Mucosa of gallbladder (tissue), 1 donor: ENCODE measurements around the gene SIRPG. TPM values are rescaled to one million over a fixed set of nuclear protein-coding genes. Genes with fewer than 3 reads are reported as not detected.
"Not testable (repeated sequence)": the region's sequence is repeated elsewhere in the genome, so short reads cannot be mapped to it uniquely, and the experiment has no call there.

ENCODE experiments used
- DNase-seq: peaks from one replicate; pipeline ENCODE4 v3.0.0-alpha.2; 2020; ENCODE audit warnings: low spot score
- total RNA-seq: library from RNA; stranded (reverse); gene quantifications from one replicate; pipeline ENCODE4 v1.2.1, GENCODE V29; 2021
- donor health status: DM: no; HTN: no; CAD: no.

Gene SIRPG
- total RNA-seq, 1 donor from 2014 or later: 1.2 TPM

- no peak for DNase-seq
Measured at GRCh38 chr20:1671891-1672669, 14.5 kb upstream of the SIRPG start.

GRCh38 chr20:1669304-1669703 is 11.7 kb upstream of the SIRPG start:
- no peak for DNase-seq

DNA sequence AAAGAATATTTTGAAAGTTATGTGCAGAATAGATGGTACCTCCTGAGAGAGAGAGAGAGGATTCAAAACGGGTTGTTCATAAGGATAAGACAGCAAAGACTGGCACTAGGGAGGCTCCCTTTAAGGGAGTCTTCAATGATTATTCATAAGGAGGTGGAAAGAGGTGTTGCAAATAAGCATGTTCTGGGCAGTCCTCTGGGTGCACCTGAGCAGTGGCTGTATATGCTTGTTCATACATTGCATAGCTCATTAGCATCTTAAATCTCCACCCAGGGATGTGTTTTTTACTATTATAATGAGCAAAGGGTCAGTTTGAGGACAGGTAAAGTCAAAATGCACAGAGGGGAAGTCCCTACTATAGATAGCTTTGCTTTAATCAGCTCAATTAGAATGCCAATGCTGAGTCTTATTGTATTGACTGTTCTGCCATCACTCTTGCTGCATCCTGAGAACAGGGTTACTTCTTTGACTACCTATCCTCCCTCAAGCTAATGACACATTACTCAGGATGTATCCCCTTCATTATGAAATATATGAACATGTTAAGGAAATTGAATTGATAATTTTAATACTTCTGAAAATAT is 10.0 kb upstream of the SIRPG start:
- DNase-seq: no peak

- DNase-seq: no peak
Measured at GRCh38 chr20:1666802-1667201, 9.2 kb upstream of the SIRPG start.

DNA sequence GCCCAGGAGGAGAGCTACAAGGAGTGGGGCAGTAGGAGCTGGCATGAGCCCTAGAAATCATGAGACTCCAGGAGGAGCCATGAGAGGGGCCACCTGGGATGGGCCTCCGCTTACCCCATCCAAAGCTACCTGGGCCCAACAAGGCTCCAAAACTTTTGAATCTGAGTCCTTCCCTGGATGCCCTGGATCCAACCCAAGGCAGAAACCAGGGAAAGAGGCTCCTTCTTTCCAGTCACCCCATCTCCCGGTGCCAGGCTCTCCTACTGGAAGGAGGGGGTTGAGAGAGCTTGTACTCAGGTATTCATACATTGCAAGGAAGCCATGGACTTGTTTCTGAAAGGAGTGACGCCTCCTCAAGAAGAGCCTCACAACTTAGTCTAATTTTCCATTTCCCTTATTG is 7.8 kb upstream of the SIRPG start:
- DNase-seq: no peak

DNA sequence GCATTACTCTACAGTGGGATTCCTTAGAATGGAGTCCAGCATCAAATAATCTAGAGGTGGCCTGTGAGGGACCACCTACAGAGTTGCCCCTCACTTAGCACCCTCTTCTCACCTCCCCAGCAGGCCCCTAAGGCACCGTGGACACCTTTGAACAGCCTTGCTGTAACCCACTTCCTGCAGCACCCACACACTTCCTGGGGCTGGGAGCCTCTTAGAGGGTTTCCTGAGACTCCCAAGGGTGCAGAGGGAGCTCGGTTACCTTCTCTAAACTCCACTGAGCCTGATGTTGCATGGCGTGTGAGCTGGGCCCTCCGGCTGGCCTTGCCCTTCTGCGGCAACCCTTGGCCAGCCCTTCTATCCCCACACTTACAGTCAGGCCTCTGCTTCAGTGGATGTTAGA is 7.3 kb upstream of the SIRPG start:
- no peak for DNase-seq

DNA sequence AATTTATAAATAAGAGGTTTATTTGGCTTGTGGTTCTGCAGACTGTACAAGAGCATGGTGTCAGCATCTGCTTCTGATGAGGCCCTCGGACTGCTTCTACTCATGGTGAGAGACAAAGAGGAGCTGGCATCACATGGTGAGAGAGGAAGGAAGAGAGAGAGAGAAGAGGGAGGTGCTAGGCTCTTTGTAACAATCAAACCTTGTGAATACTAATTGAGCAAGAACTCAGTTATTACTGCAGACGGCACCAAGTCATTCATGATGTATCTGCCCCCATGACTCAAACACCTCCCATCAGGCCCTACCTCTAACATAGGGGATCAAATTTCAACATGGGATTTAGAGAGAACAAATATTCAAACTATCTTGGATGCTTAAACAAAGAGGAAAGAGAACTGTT is 6.3 kb upstream of the SIRPG start:
- DNase-seq: no peak

- no peak for DNase-seq
Measured at GRCh38 chr20:1661542-1662299, 4.1 kb upstream of the SIRPG start.

GRCh38 chr20:1660246-1660645 is 2.7 kb upstream of the SIRPG start:
- DNase-seq: no peak

- no peak for DNase-seq
Measured at GRCh38 chr20:1656844-1657243, 735 bp downstream of the SIRPG start.

GRCh38 chr20:1654996-1655395 is 2.6 kb downstream of the SIRPG start:
- no peak for DNase-seq

DNA sequence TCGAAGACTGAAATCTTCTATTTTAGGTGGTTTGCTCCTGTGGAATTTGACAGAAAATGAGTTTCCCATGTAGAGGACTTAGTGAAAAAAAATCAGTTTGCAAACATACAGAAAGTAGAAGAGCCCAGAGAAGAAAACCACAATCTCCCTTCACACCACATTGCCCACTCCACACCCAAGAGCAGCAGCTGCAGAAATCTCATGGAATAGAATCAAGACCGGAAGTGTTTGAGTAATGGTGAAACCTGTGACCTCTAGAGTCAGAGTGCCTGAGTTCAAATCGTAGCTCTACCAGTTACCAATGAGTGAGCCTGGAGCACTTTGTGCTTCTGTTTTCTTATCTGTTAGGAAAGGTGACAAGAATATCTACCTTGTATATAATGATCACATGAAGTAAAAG is 4.6 kb downstream of the SIRPG start:
- DNase-seq: no peak

DNA sequence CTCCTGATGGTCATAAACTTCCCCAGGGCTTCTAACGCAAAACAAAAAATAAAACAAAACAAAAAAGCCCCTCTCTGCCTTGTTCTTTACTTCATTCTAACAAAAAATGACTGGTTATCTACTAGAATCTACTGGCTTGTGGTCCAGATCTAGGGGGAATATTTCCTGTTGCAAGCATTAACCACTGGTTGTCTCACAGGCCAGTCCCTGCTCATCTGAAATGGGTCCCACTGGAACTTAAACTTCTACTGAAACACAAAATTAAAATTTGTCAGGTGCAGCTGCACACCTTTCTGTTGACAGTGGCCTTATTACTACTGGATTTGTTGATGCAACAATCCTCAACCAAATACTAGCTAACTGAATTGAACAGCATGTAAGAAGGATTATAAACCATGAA is 5.5 kb downstream of the SIRPG start:
- no peak for DNase-seq

GRCh38 chr20:1651268-1652058 is 6.1 kb downstream of the SIRPG start:
- DNase-seq: no peak

GRCh38 chr20:1648101-1648500 is 9.5 kb downstream of the SIRPG start:
- no peak for DNase-seq

DNA sequence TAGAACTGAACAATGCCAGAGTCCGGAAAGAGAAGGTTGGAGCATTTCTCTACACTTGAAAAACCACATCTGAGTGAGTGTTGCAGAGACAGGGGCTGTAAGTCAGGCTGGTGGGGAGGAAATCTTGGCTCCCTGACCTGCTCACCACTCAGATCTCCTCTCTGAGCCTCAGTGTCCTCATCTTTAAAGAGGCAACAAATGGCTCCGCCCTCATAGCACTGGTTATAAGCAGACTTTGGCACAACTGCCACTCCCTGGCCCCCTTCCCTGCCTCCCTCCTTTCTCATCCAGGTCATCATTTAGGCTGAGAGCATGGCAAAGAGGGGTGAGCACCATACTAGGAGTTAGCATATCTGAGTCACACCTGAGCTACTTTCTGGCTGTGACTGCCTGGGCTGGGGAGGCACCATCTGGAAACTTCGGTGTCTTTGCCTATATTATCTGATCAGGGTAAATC is 10.6 kb downstream of the SIRPG start:
- DNase-seq: no peak

- no peak for DNase-seq
Measured at GRCh38 chr20:1644101-1644962, 13.2 kb downstream of the SIRPG start.

DNA sequence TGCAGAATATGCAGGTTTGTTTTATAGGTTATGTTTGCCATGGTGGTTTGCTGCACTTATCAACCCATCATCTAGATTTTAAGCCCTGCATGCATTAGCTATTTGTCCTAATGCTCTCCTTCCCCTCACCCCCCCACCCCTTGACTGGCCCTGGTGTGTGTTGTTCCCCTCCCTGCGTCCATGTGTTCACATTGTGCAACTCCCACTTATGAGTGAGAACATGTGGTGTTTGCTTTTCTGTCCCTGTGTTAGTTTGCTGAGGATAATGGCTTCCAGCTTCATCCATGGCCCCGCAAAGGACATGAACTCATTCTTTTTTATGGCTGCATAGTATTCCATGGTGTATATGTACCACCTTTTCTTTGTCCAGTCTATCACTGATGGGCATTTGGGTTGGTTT is 18.9 kb downstream of the SIRPG start:
- DNase-seq: not testable (repeated sequence)

- DNase-seq: no peak
Measured at GRCh38 chr20:1637755-1638154, 19.8 kb downstream of the SIRPG start.

DNA sequence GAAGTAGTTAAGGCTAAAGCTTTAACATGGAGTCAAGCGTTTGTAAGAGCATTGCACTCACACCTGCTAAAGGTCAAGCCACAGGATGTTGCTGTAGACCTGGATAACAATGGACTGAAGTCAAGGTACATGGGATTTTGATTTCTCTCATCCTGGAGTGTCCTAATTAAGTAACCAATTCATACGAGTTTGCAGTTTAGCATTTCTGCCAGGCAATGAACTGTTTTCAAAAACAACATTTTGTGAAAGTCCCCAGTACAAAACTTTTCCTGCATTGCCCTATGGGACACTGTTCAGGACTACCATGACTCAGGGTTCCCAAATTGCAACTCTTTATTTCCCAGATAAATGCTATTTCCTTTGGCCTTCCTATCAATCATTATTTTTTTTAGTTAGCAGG is 20.4 kb downstream of the SIRPG start:
- DNase-seq: no peak

DNA sequence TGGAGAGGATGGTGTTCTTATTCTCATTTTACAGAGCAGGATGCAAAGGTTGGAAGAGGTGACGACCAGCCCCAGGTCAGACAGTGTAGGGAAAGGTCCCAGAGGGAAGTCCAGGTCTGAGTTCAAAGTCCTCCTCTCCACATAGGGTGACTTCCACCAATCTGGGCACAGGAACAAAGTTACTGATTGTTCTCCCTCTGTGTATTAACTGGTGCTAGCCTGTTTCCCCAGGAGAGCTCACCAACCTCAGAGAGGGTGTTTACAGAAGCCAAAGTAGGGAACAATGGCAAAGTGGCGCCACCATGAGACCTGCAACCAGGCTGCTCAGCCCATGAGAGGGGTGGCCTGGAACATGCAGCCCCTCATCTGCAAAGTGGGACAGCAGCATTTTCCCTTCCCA is 21.0 kb downstream of the SIRPG start:
- DNase-seq: peak; percentile 66
